Spleen (tissue), 7 donors: ENCODE measurements around the gene NAA40.

ENCODE experiments used
- POLR2A ChIP-seq, 3 donors: fragments of 450-650 bp; IDR thresholded peaks; one replicate each; pipeline ENCODE4 v1.5.1; 2017; ENCODE audit warnings: antibody characterized with exemption in 3 of 3, mild to moderate bottlenecking in 1 of 3
- POLR2AphosphoS5 ChIP-seq, 3 donors: sonication (generic); formaldehyde crosslinking; IDR thresholded peaks; one replicate each; pipeline ENCODE4 v1.5.1; 2017; ENCODE audit warnings: antibody characterized with exemption in 3 of 3
- TF ChIP-seq, protein P1 (sequence below), 11 experiments: fragments of 200-600 bp in 7 of 11; fragments of 450-650 bp in 4 of 11; sonication (generic) in 4 of 11; IDR thresholded peaks in 8 of 11; conservative IDR thresholded peaks in 3 of 11; 1 replicate in 7 of 11; 2 replicates in 4 of 11; pipeline versions ENCODE4 v1.4.0 to v1.8.0; 2016 to 2021; ENCODE audit warnings: antibody characterized with exemption in 11 of 11, inconsistent platforms in 4 of 11, mild to moderate bottlenecking in 1 of 11
- donor health status: DM: no; HTN: no; CAD: no; lungs with moderate emphysema.
- donor health status: DM: no; HTN: no; CAD: no.
- donor health status: DM: no; HTN: no; CAD: no.

DNA sequence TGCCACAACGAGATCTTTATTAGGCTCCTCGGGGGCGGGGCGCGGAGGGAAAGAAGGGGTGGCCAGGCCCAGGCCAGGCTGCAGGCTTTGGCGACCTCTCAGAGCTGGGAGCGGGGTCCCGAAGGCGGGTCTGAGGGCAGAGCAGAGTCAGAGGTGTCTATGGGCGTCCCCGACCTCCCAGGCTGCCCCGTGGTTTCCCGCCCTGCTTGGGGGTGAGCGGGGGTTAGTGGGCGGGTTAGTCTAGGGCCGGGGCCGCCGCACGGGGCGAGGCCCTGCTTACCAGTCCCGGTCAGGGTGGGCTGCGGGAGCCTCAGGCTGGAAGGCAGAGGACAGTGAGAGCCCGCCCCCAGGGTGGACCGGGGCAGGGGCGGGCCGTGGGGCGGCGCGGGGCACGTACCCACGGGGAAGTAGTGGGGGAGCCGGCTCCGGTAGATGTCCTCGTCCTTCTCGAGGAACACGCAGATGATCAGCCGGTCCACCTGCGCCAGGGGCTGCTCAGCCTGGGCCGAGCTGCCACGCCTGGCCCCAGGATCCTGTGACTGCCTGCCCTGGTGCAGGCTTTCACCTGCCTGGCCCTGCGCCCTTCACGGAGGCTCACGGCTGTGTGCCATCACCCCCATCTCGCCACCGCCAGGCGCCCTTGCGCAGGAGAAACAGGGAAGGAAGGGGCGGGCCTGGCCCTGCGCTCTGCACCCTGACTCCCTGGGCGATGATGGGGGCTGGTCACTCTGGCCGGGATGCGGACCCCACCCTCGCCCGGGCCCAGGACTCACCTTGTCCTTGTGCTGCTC, 60.0 kb downstream of the NAA40 start:
- TF ChIP-seq, protein P1, sequence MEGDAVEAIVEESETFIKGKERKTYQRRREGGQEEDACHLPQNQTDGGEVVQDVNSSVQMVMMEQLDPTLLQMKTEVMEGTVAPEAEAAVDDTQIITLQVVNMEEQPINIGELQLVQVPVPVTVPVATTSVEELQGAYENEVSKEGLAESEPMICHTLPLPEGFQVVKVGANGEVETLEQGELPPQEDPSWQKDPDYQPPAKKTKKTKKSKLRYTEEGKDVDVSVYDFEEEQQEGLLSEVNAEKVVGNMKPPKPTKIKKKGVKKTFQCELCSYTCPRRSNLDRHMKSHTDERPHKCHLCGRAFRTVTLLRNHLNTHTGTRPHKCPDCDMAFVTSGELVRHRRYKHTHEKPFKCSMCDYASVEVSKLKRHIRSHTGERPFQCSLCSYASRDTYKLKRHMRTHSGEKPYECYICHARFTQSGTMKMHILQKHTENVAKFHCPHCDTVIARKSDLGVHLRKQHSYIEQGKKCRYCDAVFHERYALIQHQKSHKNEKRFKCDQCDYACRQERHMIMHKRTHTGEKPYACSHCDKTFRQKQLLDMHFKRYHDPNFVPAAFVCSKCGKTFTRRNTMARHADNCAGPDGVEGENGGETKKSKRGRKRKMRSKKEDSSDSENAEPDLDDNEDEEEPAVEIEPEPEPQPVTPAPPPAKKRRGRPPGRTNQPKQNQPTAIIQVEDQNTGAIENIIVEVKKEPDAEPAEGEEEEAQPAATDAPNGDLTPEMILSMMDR (IDR thresholded peaks at IDR 0.05 in 8 of 11, conservative IDR thresholded peaks at IDR 0.05 in 3 of 11): peak in 1 of 11 experiments; percentile 6
- peak; percentile 14 to 61 (median 48) for TF ChIP-seq POLR2AphosphoS5 (IDR thresholded peaks at IDR 0.05)
- no peak for TF ChIP-seq POLR2A (IDR thresholded peaks at IDR 0.05)
